ENCODE measurements around the gene ITGA6.

ITGA6 gene

DNA sequence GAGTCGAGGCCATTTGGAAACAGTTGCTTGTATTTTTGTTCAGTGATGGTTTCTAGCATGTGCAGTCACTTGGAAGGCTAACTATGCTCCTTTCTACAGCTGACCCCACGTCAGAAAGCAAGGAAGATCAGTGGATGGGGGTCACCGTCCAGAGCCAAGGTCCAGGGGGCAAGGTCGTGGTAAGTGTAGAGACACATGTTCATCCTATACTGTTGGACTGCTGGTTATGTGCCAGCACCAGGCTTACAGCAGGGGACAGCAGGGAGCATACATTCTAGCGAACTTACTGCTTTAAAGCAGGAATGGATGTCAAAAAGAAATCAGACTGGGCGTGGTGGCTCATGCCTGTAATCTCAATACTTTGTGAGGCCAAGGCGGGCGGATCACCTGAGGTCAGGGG, 40.0 kb downstream of the ITGA6 start:
- no peak for TF ChIP-seq ZFX (IDR thresholded peaks at IDR 0.05; ENCODE audit: borderline replicate concordance)
- TF ChIP-seq, protein P1, sequence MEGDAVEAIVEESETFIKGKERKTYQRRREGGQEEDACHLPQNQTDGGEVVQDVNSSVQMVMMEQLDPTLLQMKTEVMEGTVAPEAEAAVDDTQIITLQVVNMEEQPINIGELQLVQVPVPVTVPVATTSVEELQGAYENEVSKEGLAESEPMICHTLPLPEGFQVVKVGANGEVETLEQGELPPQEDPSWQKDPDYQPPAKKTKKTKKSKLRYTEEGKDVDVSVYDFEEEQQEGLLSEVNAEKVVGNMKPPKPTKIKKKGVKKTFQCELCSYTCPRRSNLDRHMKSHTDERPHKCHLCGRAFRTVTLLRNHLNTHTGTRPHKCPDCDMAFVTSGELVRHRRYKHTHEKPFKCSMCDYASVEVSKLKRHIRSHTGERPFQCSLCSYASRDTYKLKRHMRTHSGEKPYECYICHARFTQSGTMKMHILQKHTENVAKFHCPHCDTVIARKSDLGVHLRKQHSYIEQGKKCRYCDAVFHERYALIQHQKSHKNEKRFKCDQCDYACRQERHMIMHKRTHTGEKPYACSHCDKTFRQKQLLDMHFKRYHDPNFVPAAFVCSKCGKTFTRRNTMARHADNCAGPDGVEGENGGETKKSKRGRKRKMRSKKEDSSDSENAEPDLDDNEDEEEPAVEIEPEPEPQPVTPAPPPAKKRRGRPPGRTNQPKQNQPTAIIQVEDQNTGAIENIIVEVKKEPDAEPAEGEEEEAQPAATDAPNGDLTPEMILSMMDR (IDR thresholded peaks at IDR 0.05), result no peak
- H3K27ac ChIP-seq, result no peak overlapping the region

DNA sequence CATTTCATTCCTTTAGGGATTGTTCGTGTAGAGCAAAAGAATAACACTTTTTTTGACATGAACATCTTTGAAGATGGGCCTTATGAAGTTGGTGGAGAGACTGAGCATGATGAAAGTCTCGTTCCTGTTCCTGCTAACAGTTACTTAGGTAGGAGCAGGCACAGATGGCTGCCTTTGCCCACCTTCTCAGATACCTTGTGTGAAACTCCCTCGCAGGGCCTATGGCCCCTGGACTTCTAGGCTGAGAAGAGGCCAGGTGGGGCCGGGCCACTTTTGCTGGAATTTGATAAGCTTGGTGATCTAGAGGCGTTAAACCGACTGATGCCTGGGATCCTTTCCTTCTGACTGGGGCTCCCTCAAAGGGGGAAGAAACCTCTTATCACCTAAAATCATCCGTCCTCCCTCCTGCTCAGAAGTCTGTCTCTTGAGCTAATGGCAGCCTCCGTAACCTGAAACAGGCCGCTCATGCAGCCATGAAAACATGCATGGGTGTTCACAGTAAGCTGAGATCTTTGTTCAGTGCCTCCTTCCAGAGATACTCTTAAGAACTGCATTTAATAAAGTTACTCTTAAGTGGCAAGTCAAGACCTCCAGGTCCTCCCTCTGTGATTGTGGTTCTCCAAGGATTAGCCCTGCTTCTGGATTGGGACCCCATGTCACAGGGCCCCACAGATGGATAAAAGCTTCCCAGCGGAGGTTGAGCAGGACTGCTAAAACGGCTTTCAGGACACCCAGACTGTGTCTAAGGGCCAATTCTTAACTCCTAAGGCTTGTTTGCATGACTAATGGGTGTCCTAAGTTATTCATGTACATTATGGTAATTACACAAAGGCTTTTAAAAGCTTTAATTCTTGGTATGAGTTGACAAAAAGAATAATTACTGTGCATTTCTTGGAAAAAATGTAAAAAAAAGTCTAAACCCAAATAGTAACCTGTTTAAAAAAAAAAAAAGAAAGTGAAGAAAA, 43.9 kb downstream of the ITGA6 start:
- TF ChIP-seq, protein P1 (IDR thresholded peaks at IDR 0.05), result no peak
- no peak for TF ChIP-seq ZFX (IDR thresholded peaks at IDR 0.05; ENCODE audit: borderline replicate concordance)
- H3K27ac ChIP-seq, result no peak overlapping the region

DNA sequence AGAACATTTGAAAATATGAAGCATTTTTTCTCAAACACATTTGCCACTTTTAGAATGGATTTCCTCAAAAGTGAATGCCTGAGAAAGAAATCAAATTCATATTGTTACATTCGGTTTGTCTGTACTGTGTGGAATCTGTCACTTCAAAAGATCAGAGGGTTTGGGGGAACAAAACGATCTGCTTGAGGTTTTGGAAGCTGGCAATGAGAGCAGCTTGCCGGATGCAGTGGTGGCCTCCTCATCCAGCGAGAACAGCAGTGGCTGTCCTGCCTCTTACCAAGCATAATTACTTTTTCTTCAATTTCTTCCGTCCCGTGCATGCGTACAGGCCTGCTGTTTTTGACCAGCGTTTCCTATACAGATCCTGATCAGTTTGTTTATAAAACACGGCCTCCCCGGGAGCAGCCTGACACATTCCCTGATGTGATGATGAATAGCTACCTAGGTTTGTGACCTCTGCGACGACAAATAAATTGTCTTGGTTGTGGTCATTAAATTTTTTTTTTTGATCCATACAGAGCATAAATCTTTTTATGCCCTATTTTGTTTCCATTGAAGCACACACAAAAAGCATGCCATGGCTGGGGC, 45.2 kb downstream of the ITGA6 start:
- no peak overlapping the region for H3K27ac ChIP-seq
- TF ChIP-seq, protein P1 (IDR thresholded peaks at IDR 0.05), result no peak
- TF ChIP-seq ZFX (IDR thresholded peaks at IDR 0.05; ENCODE audit: borderline replicate concordance), result no peak

DNA sequence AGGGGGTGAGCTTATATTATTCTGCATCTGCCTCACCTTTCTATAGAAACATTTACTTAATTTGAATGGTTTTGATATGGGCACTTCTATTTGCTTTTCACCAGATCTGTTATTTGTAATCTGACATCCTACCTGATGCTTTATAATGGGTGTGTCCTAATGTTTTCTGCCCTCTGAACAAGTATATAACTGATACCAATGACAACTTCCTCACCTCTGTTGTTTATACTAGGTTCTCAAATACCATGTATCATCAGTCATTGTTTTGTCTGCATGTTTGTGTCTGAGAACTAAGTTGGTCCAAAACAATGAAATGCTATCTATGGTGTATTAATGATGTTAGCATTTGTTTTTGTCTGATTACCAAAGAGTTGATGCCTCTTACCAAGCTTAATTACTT, 45.8 kb downstream of the ITGA6 start:
- no peak overlapping the region for H3K27ac ChIP-seq
- TF ChIP-seq, protein P1 (IDR thresholded peaks at IDR 0.05), result no peak
- TF ChIP-seq ZFX (IDR thresholded peaks at IDR 0.05; ENCODE audit: borderline replicate concordance), result no peak

DNA sequence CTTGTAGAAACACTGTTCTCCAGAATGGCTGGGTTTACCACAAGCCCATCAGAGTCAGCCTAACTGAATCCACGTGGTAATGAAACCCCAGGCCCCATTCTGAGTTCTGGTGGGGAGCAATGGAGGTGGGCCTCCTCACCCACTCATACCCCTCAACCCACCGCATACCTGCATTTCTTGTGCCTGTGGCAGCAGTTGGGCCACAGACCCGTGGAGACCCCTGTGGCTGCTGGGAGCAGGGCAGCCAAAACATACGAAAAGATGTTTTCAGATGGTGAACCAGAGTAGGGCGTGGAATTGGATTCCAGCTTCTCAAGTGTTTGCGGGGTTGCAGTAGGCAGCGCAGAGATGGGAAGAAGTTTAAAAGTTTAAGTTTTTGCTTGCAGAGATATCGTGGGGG, 51.0 kb downstream of the ITGA6 start:
- TF ChIP-seq ZFX (IDR thresholded peaks at IDR 0.05; ENCODE audit: borderline replicate concordance), result no peak
- TF ChIP-seq, protein P1 (IDR thresholded peaks at IDR 0.05), result no peak
- H3K27ac ChIP-seq, result no peak overlapping the region

DNA sequence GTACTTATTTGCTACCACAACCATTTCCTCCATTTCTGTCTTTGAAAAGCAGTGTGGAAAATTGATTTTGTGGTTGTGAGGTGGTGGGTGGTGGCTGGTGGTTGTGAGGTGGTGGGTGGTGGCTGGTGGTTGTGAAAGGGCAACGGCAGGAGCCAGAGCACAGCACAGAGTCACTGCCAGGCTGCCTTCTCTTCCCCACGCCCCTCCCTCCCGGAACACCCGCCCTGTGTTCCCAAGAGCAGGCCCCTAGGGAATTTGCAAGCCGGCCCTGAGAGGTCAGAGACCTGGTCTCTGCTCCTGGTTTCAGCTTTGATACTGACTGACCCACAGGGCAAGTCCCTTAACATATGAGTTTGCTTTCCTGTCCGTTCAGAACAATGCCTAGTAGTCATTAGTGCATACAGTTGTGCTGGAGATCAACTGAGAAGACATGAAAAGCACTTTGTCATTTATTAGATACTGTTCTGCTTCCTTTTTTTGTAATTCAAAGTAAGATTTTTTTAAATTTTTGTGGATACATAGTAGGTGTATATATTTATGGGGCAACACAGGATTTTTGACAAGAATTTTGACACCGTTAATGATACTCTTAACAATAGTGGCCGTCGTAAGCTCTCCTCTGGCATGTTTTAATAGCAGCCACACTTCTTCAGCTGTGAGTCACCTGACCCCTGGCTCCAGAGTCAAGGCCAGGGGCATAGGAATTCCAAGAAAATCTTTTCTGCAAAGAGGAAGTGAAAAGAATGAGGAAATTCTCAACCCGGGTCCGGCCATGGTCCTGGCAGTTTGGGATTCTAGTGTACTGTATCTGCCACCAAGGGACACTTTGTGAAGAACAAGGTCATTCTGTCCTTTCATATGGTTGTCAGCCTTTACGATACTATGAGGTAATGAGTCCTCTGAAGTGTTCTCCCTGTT, 53.2 kb downstream of the ITGA6 start:
- no peak overlapping the region for H3K27ac ChIP-seq

More for the DNA sequence above, 53.2 kb downstream of the ITGA6 start:
- no peak for TF ChIP-seq ZFX (IDR thresholded peaks at IDR 0.05; ENCODE audit: borderline replicate concordance)
- TF ChIP-seq, protein P1 (IDR thresholded peaks at IDR 0.05), result no peak

Measured in 22Rv1 (cell line).